ENCODE data around the gene CLDN18.

The CLDN18 gene

DNA sequence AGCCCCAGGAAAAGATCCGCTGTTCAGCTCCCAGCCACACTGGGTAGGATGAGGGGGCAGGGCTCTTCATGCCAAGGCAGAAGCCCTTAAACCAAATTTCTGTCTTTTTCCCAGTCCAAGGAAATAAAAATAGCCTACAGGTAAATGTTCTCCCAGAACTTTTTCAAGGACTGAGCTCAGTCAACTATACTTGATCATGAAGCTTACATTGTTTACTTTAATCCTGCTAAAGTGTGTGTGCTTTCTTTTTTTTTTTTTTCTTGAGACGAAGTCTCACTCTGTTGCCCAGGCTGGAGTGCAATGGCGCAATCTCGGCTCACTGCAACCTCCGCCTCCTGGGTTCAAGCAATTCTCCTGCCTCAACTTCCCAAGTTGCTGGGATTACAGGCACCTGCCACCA lies 17.9 kb downstream of the CLDN18 start:
- no peak for DNase-seq

- no peak for DNase-seq
Measured at GRCh38 chr3:138030734-138031280, 20.8 kb downstream of the CLDN18 start.

- DNase-seq = no peak
Measured at GRCh38 chr3:138031536-138031935, 21.6 kb downstream of the CLDN18 start.

DNA sequence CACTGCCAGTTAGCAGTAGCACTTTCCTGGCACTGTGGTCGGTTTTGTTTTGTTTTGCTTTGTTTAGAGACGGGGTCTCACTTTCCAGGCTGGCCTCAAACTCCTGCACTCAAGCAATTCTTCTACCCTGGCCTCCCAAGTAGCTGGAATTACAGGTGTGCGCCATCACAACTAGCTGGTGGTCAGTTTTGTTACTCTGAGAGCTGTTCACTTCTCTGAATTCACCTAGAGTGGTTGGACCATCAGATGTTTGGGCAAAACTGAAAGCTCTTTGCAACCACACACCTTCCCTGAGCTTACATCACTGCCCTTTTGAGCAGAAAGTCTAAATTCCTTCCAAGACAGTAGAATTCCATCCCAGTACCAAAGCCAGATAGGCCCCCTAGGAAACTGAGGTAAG lies 22.6 kb downstream of the CLDN18 start:
- no peak for DNase-seq

GRCh38 chr3:138033202-138033691 lies 23.3 kb downstream of the CLDN18 start:
- no peak for DNase-seq

DNA sequence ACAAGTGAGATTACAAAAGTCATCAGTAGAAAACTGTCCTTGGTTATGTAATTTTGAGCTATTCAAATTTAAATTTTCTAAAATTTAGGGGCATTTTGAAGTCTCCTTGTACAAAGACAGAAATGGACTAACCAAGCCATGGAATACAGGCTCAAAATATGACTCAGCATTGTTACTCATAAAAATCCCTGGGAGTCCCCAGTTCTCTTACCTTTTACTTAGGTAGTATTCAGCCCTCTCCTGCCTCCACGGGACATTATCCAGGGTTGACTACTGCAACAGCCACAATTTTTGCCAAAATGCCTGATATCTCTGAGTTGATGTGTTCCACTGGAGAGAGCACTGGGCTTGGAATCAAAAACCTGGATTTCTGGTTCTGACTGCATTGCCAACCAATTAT lies 25.0 kb downstream of the CLDN18 start:
- no peak for DNase-seq

DNA sequence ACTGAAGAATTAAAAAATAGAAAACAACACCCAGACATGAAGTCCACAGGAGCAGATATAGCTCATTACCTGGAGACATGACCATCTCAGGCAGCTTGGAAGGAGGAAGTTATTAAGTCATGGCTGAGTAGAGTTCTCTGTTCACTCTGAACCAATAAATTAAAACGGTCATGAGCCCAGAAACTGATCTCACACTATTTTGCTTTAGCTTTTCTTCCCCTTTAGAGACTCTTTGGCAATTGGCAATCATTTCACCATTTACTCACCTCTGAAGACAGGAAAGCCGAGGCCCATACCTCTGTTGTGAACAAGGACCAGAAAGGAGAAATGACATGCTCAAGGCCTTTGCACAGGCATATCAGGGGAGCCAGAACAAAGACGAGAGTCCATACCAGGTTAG lies 26.6 kb downstream of the CLDN18 start:
- no peak for DNase-seq

DNA sequence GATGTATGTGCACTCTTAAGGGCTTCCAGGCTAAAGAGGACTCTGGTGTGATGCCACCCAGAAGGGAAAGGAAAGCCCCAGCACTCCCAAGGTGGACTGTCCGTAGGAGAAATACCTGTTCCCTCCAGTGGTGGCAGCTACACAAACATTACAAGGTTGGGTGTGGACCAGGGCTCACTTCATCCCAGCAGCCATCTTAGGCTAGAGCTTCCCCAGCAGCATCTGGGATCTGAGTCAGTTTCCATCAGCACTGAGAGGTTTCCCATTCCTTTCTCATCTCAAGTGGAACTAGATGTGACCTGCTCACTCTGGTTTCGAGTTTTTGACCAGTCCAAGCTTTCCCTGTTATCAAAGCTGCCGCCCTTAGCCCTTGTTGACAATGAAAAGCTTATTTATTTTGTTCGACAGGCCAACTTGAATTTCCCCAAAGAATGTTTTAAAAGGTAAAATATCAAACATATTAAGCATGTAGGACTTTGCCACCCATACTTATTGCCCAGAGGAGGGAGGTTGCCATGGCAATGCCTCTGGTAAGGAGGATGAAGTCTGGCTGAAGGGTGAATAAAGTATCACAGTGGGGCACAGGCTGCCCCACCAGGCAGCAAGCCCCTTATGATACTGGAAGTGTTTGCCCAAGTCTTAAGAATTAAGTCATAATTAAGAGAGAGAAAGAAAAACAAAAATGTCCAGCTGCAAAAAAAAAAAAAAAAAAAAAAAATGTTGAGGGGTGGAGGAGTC lies 28.9 kb downstream of the CLDN18 start:
- no peak for DNase-seq

DNA sequence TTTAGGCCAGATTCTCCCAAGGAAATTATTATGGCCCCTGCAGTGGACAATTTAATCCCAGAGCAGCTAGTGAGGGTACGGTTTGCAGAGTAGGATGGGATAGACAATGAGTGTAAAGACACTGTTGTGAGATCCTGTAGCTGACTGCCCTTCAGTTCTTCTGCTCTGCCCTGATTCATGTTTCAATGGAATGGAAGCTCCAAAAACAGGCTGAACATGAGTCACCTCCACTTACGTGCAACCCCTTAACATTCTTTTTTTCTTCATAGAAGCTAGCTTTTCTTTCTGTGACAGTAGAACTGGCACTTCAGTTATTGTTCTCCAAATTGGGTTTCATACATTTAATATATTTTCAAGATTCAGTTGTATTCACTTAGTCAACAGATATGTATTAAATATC lies 32.1 kb downstream of the CLDN18 start:
- no peak for DNase-seq

DNA sequence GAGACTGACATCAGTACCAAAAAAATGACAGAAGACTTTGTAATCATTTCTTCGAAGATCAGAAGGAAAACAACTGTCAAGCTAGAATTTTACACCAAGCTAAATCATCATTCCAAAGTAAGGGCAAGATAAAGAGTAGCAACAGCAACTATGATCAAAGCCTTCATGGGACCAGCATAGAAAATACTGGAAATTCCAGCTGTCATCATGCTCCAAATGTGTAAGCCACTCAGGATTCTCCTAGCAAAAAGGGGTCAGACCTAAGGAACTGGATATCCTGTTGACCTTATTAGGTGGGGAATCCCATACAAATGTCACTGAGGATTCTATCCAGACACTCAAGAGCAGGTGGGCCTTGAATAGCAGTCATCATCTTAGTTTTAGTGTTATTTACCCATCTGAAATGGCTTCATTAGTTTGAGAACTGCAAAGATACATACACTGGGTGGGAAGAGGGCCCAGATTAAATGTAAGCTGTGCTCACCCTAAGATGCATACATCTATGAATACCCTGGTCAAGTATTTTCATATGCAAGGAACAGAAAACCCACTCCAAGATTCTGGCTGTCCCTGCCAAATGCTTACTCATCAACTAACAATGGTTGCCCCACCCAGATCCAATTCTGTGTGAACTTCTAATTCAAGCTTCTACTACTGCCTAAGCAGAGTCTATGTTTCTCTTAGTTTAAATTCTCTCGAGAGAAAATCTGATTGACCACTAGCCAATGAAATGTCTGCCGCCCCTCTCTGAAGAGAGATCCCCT lies 33.5 kb downstream of the CLDN18 start:
- no peak for DNase-seq

GRCh38 chr3:138046085-138046484 lies 36.1 kb downstream of the CLDN18 start:
- DNase-seq = no peak

- no peak for DNase-seq
Measured at GRCh38 chr3:138046955-138047354, 37.0 kb downstream of the CLDN18 start.

- no peak for DNase-seq
Measured at GRCh38 chr3:138047596-138048158, 37.7 kb downstream of the CLDN18 start.

DNA sequence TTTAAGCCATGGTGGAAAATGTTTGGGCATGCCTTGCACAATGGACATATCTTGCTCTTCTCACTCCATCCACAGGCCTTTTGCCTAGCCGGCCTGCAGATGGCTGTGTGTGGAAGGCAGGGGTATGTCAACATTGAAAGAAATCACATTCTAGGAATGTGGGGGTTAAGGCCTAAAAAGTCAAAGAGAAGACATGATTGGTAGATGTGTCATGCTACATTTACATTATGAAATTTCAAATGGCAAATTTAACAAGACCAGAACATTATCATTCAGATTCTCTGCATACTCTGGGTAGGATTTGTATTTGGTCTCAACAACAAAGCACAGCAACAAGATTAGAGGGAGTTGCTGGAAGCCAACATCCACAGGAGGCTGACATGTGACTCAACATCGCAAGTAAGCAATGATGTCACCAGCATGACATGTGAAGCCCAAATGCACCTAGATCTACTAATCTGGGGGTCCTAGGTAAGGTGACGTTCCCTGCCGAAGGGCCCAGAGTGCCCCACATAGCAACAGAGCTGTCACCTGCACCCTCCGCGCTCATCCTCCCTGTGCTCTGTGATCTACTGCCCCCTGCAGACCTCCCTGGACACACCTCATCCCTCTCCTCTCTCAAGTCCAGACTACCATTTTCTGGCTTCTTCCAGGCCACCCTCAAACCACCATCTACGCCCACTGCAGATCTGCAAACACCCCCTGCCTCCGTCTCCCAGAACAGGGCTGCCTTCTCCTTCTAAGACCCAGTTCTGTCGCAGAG lies 39.4 kb downstream of the CLDN18 start:
- no peak for DNase-seq

DNA sequence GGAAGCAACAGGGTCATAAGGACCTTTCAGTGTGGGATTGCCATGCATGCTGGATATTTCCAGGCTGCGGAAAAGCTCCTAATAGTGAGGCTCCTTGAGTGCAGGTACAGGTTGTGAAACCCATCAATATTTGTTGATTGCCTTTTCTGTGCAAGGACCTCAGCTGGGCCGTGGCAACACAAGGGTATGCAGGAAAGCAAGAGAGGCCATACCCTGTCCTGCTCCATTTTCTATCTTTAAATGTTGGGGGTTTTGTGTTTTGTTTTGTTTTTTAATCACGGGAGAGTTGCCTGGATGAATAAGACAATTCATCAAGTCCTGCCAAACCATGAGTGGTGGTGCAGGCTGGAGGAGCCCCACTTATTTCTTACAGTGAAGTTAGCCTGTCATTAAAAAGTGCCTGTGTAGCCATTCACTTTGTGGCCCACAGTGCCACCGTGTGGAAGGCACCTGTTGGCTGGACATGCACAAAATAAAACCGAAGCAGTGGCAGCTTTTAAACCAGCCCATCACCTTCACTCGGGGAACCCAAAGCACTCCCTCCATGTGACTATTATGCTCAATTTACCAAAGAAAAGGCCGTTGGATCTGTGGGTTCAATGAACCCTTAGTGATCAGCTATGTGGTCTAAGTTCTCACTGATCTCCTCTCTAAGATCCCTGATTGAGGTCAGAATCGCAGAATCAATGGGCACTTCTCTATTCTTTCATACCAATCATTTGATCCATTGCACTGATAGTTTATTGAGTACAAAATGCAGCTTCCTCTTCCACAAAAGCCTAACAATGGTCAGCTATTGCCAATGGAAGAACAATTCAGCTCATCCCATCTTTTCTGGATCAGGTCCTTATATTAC lies 42.2 kb downstream of the CLDN18 start:
- peak; percentile 37 to 38 for DNase-seq

DNA sequence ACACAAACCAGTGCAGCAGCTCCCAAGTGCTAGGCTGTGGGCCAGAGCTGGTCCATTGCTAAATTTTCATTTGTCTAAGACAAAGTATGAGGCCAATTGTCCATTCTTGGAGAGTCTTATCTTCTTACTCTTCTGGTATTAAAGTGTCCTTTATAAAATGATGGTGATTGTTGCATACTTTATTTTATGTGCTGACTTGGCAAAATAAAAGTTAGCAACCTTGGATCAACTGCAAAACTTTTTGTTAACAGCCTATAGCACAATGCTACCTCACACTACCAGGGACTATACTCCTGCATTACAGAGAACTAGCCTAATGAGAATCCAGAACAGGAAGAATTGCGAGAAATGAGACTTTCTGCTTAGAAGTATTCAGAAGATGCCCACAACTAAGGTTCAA lies 44.1 kb downstream of the CLDN18 start:
- no peak for DNase-seq

DNA sequence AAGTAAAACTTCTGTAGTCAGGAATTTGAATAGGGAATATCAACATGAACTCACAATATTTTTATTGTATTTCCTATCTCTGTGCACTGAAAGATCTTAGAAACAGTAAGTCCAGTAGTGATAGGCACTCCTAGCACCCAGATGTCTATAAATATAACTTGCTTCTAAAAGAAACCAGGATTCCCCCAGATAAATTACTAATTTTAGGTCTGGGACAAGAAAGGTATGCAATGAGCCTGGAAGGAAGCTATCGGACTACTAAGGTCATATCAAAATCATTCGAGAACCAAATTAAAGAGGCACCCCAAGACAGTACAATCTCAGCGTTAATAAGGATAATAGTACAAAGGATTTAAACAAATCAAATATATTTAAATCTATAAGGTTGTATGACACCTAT lies 47.4 kb downstream of the CLDN18 start:
- DNase-seq = no peak

GRCh38 chr3:138059261-138059660 lies 49.3 kb downstream of the CLDN18 start:
- DNase-seq = no peak

DNA sequence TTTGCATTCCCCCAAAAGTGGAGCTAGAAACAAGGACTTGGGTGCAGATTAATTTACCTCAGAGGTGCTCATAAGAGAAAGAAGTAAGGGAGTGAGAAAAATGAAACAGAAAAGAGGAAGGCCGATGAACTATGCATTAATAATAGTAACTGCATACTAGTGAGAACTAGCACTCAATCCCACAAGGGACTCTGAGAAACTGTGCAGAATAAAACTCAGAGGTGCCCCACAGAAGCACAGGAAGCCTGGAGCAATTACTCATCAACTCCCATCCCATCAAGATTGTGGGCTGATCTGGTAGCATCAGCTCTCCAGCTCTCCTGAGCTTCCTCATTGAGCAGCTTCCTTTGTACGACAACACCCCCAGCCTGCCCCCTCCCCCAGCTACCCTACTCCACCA lies 50.8 kb downstream of the CLDN18 start:
- no peak for DNase-seq

DNA sequence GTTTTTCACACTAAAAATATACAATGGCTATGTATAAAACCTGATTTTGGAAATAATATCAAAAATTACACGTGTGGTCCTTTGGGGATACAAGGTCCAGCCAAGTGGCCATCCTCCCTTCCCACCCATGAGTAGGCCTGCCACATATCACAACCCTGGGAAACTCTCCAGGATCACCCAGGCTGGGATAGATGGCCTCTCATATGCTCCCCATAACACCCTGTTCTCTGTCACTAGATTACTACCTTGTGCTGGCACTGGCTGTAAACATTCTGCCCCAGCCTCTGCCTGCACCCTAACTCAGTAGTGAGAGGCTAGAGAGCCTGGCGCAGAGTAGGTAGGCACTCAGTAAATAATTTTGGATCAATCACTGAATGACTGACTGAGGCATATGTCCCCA lies 52.1 kb downstream of the CLDN18 start:
- DNase-seq = no peak

- DNase-seq = no peak
Measured at GRCh38 chr3:138062626-138063025, 52.7 kb downstream of the CLDN18 start.

DNA sequence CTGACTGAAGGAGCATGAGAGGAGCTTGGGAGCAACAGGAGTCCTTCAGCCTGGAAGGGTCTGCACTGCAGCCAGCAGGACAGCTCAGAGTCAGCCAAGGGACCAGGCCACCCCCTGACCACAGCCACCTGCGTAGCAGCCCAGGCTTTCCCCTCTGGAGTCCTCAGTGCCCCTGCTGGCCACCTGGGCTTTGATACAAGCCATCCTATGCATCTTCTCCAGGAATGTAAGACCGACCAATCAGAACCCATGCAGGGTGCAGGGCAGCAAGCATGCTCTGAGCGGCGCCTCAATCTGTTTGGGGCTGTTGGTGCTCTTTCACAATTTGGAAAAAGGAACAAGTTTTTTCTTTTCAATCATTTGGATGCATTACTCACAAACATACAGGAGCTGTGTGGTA lies 53.5 kb downstream of the CLDN18 start:
- DNase-seq = no peak
